ENCODE measurements around the gene NAV2. TPM values are rescaled to one million over a fixed set of nuclear protein-coding genes. Genes with fewer than 3 reads are reported as not detected.

NAV2 gene
- total and polyA plus RNA-seq, 2 donors (not counting 1 experiment from before 2014, with no cell fraction given) = 8.1 to 14.0 TPM

DNA sequence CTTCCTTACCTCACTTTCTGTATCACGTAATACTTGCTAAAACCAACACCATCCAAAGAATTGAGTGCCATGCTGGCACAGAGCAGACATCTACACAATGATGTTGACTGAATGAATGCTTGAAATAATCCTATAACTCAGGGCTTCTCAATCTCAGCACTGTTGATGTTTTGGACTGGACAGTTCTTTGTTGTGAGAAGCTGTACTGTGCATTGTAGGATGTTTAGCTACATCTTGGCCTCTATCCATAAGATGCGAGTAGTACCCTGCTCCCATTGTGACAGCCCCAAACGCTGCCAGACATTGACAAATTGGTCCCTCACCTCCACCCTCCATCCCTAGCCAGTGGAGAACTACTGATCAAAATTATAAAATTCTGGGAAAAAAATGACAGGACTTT, 153.4 kb downstream of the NAV2 start:
- H3K4me2 ChIP-seq (ENCODE audit: extremely low read depth, insufficient read depth, low read length) = no peak overlapping the region
- no peak overlapping the region for H3K27ac ChIP-seq (ENCODE audit: insufficient read depth, low read length)
- no peaks in the 10 kb centered on the region for H4K20me1 ChIP-seq (ENCODE audit: control insufficient read depth, extremely low read depth, insufficient read depth, low read length)
- TF ChIP-seq EZH2 (IDR thresholded peaks at IDR 0.05; ENCODE audit: low read length, missing control alignments) = no peak
- TF ChIP-seq, protein P1, sequence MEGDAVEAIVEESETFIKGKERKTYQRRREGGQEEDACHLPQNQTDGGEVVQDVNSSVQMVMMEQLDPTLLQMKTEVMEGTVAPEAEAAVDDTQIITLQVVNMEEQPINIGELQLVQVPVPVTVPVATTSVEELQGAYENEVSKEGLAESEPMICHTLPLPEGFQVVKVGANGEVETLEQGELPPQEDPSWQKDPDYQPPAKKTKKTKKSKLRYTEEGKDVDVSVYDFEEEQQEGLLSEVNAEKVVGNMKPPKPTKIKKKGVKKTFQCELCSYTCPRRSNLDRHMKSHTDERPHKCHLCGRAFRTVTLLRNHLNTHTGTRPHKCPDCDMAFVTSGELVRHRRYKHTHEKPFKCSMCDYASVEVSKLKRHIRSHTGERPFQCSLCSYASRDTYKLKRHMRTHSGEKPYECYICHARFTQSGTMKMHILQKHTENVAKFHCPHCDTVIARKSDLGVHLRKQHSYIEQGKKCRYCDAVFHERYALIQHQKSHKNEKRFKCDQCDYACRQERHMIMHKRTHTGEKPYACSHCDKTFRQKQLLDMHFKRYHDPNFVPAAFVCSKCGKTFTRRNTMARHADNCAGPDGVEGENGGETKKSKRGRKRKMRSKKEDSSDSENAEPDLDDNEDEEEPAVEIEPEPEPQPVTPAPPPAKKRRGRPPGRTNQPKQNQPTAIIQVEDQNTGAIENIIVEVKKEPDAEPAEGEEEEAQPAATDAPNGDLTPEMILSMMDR (conservative IDR thresholded peaks at IDR 0.05 in 1 of 2, IDR thresholded peaks at IDR 0.05 in 1 of 2; ENCODE audit: low read depth in 1 of 2, low read length in 2 of 2) = no peak
- H2AFZ ChIP-seq (ENCODE audit: low read length) = no peak overlapping the region
- peaks cover 13% of the 10 kb centered on the region for H3K4me1 ChIP-seq (ENCODE audit: control insufficient read depth, extremely low read depth, insufficient read depth, low read length)
- H3K4me3 ChIP-seq (replicated peaks in 1 of 4; ENCODE audit: control extremely low read depth in 1 of 4, insufficient read depth in 1 of 4, low read depth in 3 of 4, low read length in 4 of 4) = no peak overlapping the region
- DNase-seq (ENCODE audit: low read depth in 2 of 2) = no peak
- peaks cover 27% of the 10 kb centered on the region for H3K79me2 ChIP-seq (ENCODE audit: control insufficient read depth, insufficient read depth, low read length)
- no peaks in the 10 kb centered on the region for H3K27me3 ChIP-seq (ENCODE audit: control insufficient read depth, insufficient read depth, low read length)
- H3K9ac ChIP-seq (ENCODE audit: insufficient read depth, low read length) = no peak overlapping the region
- no peaks in the 10 kb centered on the region for H3K9me3 ChIP-seq (ENCODE audit: control insufficient read depth, insufficient read depth, low read depth, low read length)
- H3K36me3 ChIP-seq (ENCODE audit: control insufficient read depth, insufficient read depth, low read length) = peaks cover 2% of the 10 kb centered on the region

DNA sequence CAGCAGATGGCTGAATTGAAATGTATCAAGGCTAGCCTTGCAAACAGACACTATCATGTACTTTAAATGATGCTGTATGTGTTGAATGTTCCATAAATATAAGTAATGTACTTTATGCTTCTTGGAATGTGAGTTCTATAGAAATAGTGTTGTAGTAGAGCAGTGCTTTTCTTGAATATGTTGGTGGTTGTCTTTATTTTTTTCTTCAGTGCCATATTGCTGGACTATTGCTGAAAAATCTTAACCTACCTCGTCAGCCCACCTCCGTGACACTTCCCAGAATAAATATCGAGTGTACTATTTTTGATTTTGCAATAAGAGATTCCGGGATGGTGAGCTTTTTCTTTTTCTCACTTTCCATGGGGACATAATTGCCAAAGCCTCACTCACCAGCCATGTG, 153.9 kb downstream of the NAV2 start:
- H3K36me3 ChIP-seq (ENCODE audit: control insufficient read depth, insufficient read depth, low read length) = peaks cover 2% of the 10 kb centered on the region
- peaks cover 13% of the 10 kb centered on the region for H3K4me1 ChIP-seq (ENCODE audit: control insufficient read depth, extremely low read depth, insufficient read depth, low read length)
- no peak overlapping the region for H3K27ac ChIP-seq (ENCODE audit: insufficient read depth, low read length)
- no peaks in the 10 kb centered on the region for H4K20me1 ChIP-seq (ENCODE audit: control insufficient read depth, extremely low read depth, insufficient read depth, low read length)
- no peak overlapping the region for H3K4me3 ChIP-seq (replicated peaks in 1 of 4; ENCODE audit: control extremely low read depth in 1 of 4, insufficient read depth in 1 of 4, low read depth in 3 of 4, low read length in 4 of 4)
- no peaks in the 10 kb centered on the region for H3K9me3 ChIP-seq (ENCODE audit: control insufficient read depth, insufficient read depth, low read depth, low read length)
- DNase-seq (ENCODE audit: low read depth in 2 of 2) = no peak
- TF ChIP-seq, protein P1 (conservative IDR thresholded peaks at IDR 0.05 in 1 of 2, IDR thresholded peaks at IDR 0.05 in 1 of 2; ENCODE audit: low read depth in 1 of 2, low read length in 2 of 2) = no peak
- no peak for TF ChIP-seq EZH2 (IDR thresholded peaks at IDR 0.05; ENCODE audit: low read length, missing control alignments)
- H3K4me2 ChIP-seq (ENCODE audit: extremely low read depth, insufficient read depth, low read length) = no peak overlapping the region
- H2AFZ ChIP-seq (ENCODE audit: low read length) = no peak overlapping the region
- peaks cover 30% of the 10 kb centered on the region for H3K79me2 ChIP-seq (ENCODE audit: control insufficient read depth, insufficient read depth, low read length)
- no peak overlapping the region for H3K9ac ChIP-seq (ENCODE audit: insufficient read depth, low read length)
- H3K27me3 ChIP-seq (ENCODE audit: control insufficient read depth, insufficient read depth, low read length) = no peaks in the 10 kb centered on the region

DNA sequence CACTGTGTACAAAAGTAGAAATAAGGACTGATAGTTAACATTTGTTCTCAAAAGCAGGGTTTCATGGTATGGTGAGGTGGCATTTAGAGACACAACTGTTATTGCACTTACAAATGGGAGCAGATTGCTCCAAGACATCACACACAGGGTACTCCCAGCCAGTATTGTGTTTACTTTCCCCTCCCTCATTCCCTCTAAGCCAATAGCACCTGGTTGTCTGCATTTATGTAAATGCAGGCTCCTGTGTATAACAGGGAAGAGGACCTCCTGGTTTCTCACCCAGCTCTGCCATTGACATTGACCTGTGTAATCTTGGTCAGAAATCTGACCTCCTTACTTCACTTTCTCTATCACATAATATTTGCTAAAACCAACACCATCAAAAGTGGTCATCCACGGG, 154.4 kb downstream of the NAV2 start:
- peaks cover 13% of the 10 kb centered on the region for H3K4me1 ChIP-seq (ENCODE audit: control insufficient read depth, extremely low read depth, insufficient read depth, low read length)
- H3K36me3 ChIP-seq (ENCODE audit: control insufficient read depth, insufficient read depth, low read length) = peaks cover 2% of the 10 kb centered on the region
- H3K9me3 ChIP-seq (ENCODE audit: control insufficient read depth, insufficient read depth, low read depth, low read length) = no peaks in the 10 kb centered on the region
- H3K27ac ChIP-seq (ENCODE audit: insufficient read depth, low read length) = no peak overlapping the region
- no peak overlapping the region for H3K9ac ChIP-seq (ENCODE audit: insufficient read depth, low read length)
- peaks cover 31% of the 10 kb centered on the region for H3K79me2 ChIP-seq (ENCODE audit: control insufficient read depth, insufficient read depth, low read length)
- H3K27me3 ChIP-seq (ENCODE audit: control insufficient read depth, insufficient read depth, low read length) = no peaks in the 10 kb centered on the region
- TF ChIP-seq, protein P1 (conservative IDR thresholded peaks at IDR 0.05 in 1 of 2, IDR thresholded peaks at IDR 0.05 in 1 of 2; ENCODE audit: low read depth in 1 of 2, low read length in 2 of 2) = no peak
- no peak for TF ChIP-seq EZH2 (IDR thresholded peaks at IDR 0.05; ENCODE audit: low read length, missing control alignments)
- H3K4me3 ChIP-seq (replicated peaks in 1 of 4; ENCODE audit: control extremely low read depth in 1 of 4, insufficient read depth in 1 of 4, low read depth in 3 of 4, low read length in 4 of 4) = no peak overlapping the region
- no peaks in the 10 kb centered on the region for H4K20me1 ChIP-seq (ENCODE audit: control insufficient read depth, extremely low read depth, insufficient read depth, low read length)
- DNase-seq (ENCODE audit: low read depth in 2 of 2) = no peak
- no peak overlapping the region for H3K4me2 ChIP-seq (ENCODE audit: extremely low read depth, insufficient read depth, low read length)
- H2AFZ ChIP-seq (ENCODE audit: low read length) = no peak overlapping the region
